ENCODE results near the gene LEFTY1. TPM values are rescaled to one million over a fixed set of nuclear protein-coding genes. Genes with fewer than 3 reads are reported as not detected.
A peak's percentile ranks its signal among the peaks of the same experiment; 100 is the strongest.

Gene LEFTY1
- total and polyA plus RNA-seq, 2 of the 13 experiments (the other 11 are each of a cell fraction or from before 2014, with no cell fraction given) = 0.29 to 0.79 TPM

DNA sequence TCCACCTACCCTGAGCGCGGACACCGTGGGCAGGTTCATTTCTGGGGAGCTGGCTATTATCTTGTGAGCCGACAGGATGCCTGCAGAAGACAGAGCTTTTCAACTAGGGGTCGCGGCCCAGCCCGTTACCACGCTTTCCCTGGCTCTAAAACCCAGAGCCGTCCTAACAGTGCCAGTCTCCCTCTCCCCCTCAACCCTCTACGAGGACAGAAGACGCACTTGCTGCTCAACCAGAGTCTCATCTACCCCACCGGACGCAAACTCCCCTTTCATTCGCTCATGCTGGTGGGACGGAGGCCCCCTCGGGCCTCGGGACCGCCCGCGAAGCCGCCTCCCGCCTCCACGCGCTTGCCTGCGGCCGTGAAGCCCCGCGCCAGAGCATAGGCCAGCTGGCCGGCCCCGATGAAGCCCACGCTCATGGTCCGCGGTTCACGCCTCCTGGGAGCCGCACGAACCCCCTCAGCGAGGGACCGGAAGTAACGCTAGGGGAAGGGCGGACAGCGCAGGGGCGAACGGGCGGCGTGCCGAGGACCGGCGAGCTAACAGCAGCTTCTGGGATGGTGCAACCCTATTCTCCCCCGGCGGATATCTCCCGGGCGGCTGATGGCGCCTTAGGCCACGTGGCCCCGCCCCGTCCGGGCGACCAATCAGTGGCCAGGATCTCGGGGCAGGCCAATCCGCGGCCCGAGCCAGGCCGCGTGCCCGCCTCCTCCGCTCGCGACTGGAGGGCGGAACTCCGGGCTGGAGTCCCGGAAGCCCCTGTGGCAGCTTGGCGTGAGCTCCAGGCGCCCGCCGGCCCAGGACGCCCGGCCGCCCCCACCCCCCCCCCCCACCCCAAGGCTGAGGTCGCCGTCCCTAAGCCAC lies 35.0 kb upstream of the LEFTY1 start, which contains the start of gene PYCR2 (continued):
- TF ChIP-seq PLSCR1 (CRISPR knock-in tag; IDR thresholded peaks at IDR 0.05; ENCODE audit: borderline replicate concordance) = no peak
- peak; percentile 84; the same call in 1 of the 2 replicates for TF ChIP-seq ZBTB1 (CRISPR knock-in tag; IDR thresholded peaks at IDR 0.05; ENCODE audit: borderline replicate concordance)
- peak; percentile 61 for TF ChIP-seq ZNF792 (CRISPR knock-in tag; IDR thresholded peaks at IDR 0.05)
- TF ChIP-seq ZNF337 (CRISPR knock-in tag; IDR thresholded peaks at IDR 0.05; ENCODE audit: borderline replicate concordance, low read depth) = peak; percentile 97; the same call in 1 of the 2 replicates
- no peak; the same call in 1 of the 2 replicates for TF ChIP-seq HNF4A (CRISPR knock-in tag; IDR thresholded peaks at IDR 0.05)
- TF ChIP-seq, protein P1, sequence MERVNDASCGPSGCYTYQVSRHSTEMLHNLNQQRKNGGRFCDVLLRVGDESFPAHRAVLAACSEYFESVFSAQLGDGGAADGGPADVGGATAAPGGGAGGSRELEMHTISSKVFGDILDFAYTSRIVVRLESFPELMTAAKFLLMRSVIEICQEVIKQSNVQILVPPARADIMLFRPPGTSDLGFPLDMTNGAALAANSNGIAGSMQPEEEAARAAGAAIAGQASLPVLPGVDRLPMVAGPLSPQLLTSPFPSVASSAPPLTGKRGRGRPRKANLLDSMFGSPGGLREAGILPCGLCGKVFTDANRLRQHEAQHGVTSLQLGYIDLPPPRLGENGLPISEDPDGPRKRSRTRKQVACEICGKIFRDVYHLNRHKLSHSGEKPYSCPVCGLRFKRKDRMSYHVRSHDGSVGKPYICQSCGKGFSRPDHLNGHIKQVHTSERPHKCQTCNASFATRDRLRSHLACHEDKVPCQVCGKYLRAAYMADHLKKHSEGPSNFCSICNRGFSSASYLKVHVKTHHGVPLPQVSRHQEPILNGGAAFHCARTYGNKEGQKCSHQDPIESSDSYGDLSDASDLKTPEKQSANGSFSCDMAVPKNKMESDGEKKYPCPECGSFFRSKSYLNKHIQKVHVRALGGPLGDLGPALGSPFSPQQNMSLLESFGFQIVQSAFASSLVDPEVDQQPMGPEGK (CRISPR knock-in tag; IDR thresholded peaks at IDR 0.05) = peak; percentile 60
- TF ChIP-seq GTF3A (CRISPR knock-in tag; conservative IDR thresholded peaks at IDR 0.05) = no peak
- TF ChIP-seq, protein P2, sequence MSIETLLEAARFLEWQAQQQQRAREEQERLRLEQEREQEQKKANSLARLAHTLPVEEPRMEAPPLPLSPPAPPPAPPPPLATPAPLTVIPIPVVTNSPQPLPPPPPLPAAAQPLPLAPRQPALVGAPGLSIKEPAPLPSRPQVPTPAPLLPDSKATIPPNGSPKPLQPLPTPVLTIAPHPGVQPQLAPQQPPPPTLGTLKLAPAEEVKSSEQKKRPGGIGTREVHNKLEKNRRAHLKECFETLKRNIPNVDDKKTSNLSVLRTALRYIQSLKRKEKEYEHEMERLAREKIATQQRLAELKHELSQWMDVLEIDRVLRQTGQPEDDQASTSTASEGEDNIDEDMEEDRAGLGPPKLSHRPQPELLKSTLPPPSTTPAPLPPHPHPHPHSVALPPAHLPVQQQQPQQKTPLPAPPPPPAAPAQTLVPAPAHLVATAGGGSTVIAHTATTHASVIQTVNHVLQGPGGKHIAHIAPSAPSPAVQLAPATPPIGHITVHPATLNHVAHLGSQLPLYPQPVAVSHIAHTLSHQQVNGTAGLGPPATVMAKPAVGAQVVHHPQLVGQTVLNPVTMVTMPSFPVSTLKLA (IDR thresholded peaks at IDR 0.05) = peak; percentile 71
- no peak for TF ChIP-seq ARID3A (IDR thresholded peaks at IDR 0.05; ENCODE audit: low read depth, low read length)
- TF ChIP-seq, protein P3, sequence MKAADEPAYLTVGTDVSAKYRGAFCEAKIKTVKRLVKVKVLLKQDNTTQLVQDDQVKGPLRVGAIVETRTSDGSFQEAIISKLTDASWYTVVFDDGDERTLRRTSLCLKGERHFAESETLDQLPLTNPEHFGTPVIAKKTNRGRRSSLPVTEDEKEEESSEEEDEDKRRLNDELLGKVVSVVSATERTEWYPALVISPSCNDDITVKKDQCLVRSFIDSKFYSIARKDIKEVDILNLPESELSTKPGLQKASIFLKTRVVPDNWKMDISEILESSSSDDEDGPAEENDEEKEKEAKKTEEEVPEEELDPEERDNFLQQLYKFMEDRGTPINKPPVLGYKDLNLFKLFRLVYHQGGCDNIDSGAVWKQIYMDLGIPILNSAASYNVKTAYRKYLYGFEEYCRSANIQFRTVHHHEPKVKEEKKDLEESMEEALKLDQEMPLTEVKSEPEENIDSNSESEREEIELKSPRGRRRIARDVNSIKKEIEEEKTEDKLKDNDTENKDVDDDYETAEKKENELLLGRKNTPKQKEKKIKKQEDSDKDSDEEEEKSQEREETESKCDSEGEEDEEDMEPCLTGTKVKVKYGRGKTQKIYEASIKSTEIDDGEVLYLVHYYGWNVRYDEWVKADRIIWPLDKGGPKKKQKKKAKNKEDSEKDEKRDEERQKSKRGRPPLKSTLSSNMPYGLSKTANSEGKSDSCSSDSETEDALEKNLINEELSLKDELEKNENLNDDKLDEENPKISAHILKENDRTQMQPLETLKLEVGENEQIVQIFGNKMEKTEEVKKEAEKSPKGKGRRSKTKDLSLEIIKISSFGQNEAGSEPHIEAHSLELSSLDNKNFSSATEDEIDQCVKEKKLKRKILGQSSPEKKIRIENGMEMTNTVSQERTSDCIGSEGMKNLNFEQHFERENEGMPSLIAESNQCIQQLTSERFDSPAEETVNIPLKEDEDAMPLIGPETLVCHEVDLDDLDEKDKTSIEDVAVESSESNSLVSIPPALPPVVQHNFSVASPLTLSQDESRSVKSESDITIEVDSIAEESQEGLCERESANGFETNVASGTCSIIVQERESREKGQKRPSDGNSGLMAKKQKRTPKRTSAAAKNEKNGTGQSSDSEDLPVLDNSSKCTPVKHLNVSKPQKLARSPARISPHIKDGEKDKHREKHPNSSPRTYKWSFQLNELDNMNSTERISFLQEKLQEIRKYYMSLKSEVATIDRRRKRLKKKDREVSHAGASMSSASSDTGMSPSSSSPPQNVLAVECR (CRISPR knock-in tag; IDR thresholded peaks at IDR 0.05; ENCODE audit: borderline replicate concordance) = peak; percentile 98
- no peak for TF ChIP-seq ZEB1 (IDR thresholded peaks at IDR 0.05; ENCODE audit: insufficient replicate concordance, low read depth)
- TF ChIP-seq NFKBIZ (CRISPR knock-in tag; IDR thresholded peaks at IDR 0.05) = 0 out of 2 replicates have a peak, but pooled peaks have one; percentile 36
- TF ChIP-seq ZNF547 (CRISPR knock-in tag; IDR thresholded peaks at IDR 0.05) = peak; percentile 87
- TF ChIP-seq ZNF570 (CRISPR knock-in tag; IDR thresholded peaks at IDR 0.05; ENCODE audit: borderline replicate concordance) = no peak
- no peak for TF ChIP-seq FOXM1 (CRISPR knock-in tag; IDR thresholded peaks at IDR 0.05)
- peak; percentile 49; the same call in 1 of the 2 replicates for TF ChIP-seq ZBTB7A (CRISPR knock-in tag; IDR thresholded peaks at IDR 0.05)
- TF ChIP-seq, protein P4, sequence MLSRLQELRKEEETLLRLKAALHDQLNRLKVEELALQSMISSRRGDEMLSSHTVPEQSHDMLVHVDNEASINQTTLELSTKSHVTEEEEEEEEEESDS (CRISPR knock-in tag; IDR thresholded peaks at IDR 0.05; ENCODE audit: borderline replicate concordance) = 0 out of 2 replicates have a peak, but pooled peaks have one; percentile 33
- TF ChIP-seq HMG20A (CRISPR knock-in tag; IDR thresholded peaks at IDR 0.05; ENCODE audit: borderline replicate concordance) = no peak
